ENCODE results near the gene GMDS. TPM values are rescaled to one million over a fixed set of nuclear protein-coding genes. Genes with fewer than 3 reads are reported as not detected.

Gene GMDS
- total and polyA plus RNA-seq, 2 of the 13 experiments (the other 11 are each of a cell fraction or from before 2014, with no cell fraction given) = 64.4 to 112 TPM

DNA sequence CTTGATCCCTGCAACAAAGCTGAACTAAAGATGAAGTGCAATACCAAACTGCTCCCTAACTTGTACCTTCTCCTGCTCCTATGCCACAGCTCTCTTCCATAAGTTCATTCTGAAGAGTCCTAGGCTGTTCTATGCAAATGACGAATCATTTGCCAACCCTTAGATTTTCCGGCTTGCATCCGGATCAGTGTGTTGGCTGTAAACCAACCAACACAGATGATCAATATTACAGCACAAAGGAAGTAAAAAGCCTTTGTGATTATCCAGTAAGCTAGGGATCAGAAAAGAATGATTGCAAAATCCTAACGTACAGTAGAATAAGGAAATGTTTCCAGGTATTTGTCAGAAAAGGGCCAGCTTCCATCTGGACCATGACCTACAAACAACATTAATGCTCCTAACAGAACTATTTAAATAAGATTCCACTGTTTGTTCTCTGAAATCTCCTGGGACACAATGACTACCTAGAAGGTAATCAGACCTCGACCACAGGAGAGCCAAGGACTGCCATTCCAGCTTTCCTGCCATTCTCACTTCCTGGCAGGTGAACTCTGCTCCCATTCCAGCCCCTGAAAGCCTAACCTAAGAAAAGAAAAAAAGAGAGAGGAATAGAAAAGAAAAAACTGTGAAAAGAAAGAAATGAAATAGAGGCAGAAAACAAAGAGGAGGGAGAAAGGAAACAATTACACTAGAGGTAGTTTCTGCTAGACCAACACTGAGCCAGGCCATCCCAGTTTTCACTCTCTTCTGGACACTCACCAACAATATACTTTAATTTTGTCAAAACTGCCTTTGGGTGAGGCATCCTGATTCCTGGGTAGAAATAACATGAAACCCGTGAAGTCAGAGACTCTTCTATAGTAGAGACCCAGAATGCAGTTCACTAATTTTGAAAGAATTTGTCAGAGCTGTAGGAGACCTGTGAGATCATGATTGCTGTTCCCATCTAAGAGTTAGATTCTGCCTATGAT, 19.7 kb downstream of the GMDS start (continued):
- TF ChIP-seq PRPF4 (IDR thresholded peaks at IDR 0.05; ENCODE audit: low read depth, low read length, poor library complexity, severe bottlenecking) (no peak), GPN1 (CRISPR knock-in tag; IDR thresholded peaks at IDR 0.05; ENCODE audit: borderline replicate concordance) (no peak), PPARG (CRISPR knock-in tag; conservative IDR thresholded peaks at IDR 0.05) (peak; percentile 98), NFIB (CRISPR knock-in tag; IDR thresholded peaks at IDR 0.05; ENCODE audit: borderline replicate concordance) (no peak), POLR2AphosphoS5 (IDR thresholded peaks at IDR 0.05; ENCODE audit: low read depth, low read length) (peak; percentile 39), RFXAP (CRISPR knock-in tag; IDR thresholded peaks at IDR 0.05; ENCODE audit: borderline replicate concordance) (peak; percentile 43; the same call in 1 of the 2 replicates), DPF2 (CRISPR knock-in tag; IDR thresholded peaks at IDR 0.05; ENCODE audit: borderline replicate concordance, low read depth) (peak; percentile 87), EEA1 (CRISPR knock-in tag; IDR thresholded peaks at IDR 0.05; ENCODE audit: borderline replicate concordance) (no peak), ZNF354B (CRISPR knock-in tag; IDR thresholded peaks at IDR 0.05) (no peak), MIER2 (CRISPR knock-in tag; IDR thresholded peaks at IDR 0.05) (0 out of 2 replicates have a peak, but pooled peaks have one; percentile 68), RNF2 (conservative IDR thresholded peaks at IDR 0.05; ENCODE audit: low read depth) (no peak), RFX5 (IDR thresholded peaks at IDR 0.05; ENCODE audit: low read depth, low read length) (no peak), FOXK2 (IDR thresholded peaks at IDR 0.05) (0 out of 2 replicates have a peak, but pooled peaks have one; percentile 4), ZNF382 (CRISPR knock-in tag; IDR thresholded peaks at IDR 0.05; ENCODE audit: borderline replicate concordance) (no peak), ZBTB21 (CRISPR knock-in tag; IDR thresholded peaks at IDR 0.05) (peak; percentile 15; the same call in 1 of the 2 replicates), SRSF1 (optimal IDR thresholded peaks at IDR 0.05; ENCODE audit: low read depth, low read length) (no peak), SRSF9 (IDR thresholded peaks at IDR 0.05; ENCODE audit: borderline replicate concordance, insufficient read depth, low read depth, low read length, poor library complexity, severe bottlenecking) (no peak), ZNF605 (CRISPR knock-in tag; IDR thresholded peaks at IDR 0.05) (peak; percentile 72), ZBTB42 (CRISPR knock-in tag; IDR thresholded peaks at IDR 0.05) (0 out of 2 replicates have a peak, but pooled peaks have one; percentile 51), ARNT (IDR thresholded peaks at IDR 0.05) (no peak), ZNF616 (CRISPR knock-in tag; IDR thresholded peaks at IDR 0.05; ENCODE audit: low read depth) (0 out of 2 replicates have a peak, but pooled peaks have one; percentile 42), RFXANK (CRISPR knock-in tag; IDR thresholded peaks at IDR 0.05) (no peak)
- TF ChIP-seq, protein P1, sequence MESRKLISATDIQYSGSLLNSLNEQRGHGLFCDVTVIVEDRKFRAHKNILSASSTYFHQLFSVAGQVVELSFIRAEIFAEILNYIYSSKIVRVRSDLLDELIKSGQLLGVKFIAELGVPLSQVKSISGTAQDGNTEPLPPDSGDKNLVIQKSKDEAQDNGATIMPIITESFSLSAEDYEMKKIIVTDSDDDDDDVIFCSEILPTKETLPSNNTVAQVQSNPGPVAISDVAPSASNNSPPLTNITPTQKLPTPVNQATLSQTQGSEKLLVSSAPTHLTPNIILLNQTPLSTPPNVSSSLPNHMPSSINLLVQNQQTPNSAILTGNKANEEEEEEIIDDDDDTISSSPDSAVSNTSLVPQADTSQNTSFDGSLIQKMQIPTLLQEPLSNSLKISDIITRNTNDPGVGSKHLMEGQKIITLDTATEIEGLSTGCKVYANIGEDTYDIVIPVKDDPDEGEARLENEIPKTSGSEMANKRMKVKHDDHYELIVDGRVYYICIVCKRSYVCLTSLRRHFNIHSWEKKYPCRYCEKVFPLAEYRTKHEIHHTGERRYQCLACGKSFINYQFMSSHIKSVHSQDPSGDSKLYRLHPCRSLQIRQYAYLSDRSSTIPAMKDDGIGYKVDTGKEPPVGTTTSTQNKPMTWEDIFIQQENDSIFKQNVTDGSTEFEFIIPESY (CRISPR knock-in tag; IDR thresholded peaks at IDR 0.05) = no peak; the same call in 1 of the 2 replicates
- TF ChIP-seq, protein P2, sequence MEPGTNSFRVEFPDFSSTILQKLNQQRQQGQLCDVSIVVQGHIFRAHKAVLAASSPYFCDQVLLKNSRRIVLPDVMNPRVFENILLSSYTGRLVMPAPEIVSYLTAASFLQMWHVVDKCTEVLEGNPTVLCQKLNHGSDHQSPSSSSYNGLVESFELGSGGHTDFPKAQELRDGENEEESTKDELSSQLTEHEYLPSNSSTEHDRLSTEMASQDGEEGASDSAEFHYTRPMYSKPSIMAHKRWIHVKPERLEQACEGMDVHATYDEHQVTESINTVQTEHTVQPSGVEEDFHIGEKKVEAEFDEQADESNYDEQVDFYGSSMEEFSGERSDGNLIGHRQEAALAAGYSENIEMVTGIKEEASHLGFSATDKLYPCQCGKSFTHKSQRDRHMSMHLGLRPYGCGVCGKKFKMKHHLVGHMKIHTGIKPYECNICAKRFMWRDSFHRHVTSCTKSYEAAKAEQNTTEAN (CRISPR knock-in tag; conservative IDR thresholded peaks at IDR 0.05) = peak; percentile 90
- TF ChIP-seq, protein P3, sequence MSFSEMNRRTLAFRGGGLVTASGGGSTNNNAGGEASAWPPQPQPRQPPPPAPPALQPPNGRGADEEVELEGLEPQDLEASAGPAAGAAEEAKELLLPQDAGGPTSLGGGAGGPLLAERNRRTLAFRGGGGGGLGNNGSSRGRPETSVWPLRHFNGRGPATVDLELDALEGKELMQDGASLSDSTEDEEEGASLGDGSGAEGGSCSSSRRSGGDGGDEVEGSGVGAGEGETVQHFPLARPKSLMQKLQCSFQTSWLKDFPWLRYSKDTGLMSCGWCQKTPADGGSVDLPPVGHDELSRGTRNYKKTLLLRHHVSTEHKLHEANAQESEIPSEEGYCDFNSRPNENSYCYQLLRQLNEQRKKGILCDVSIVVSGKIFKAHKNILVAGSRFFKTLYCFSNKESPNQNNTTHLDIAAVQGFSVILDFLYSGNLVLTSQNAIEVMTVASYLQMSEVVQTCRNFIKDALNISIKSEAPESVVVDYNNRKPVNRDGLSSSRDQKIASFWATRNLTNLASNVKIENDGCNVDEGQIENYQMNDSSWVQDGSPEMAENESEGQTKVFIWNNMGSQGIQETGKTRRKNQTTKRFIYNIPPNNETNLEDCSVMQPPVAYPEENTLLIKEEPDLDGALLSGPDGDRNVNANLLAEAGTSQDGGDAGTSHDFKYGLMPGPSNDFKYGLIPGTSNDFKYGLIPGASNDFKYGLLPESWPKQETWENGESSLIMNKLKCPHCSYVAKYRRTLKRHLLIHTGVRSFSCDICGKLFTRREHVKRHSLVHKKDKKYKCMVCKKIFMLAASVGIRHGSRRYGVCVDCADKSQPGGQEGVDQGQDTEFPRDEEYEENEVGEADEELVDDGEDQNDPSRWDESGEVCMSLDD (CRISPR knock-in tag; IDR thresholded peaks at IDR 0.05; ENCODE audit: borderline replicate concordance) = no peak
